ENCODE data around the gene RASA2. TPM values are rescaled to one million over a fixed set of nuclear protein-coding genes. Genes with fewer than 3 reads are reported as not detected.
A peak's percentile ranks its signal among the peaks of the same experiment; 100 is the strongest.

The RASA2 gene
- total and polyA plus RNA-seq, 9 of the 15 experiments (the other 6 are each of a cell fraction or from before 2014, with no cell fraction given): 2.0 to 12.8 (median 9.5) TPM

GRCh38 chr3:141487521-141488252 is 860 bp downstream of the RASA2 start (continued):
- TF ChIP-seq, protein P1, sequence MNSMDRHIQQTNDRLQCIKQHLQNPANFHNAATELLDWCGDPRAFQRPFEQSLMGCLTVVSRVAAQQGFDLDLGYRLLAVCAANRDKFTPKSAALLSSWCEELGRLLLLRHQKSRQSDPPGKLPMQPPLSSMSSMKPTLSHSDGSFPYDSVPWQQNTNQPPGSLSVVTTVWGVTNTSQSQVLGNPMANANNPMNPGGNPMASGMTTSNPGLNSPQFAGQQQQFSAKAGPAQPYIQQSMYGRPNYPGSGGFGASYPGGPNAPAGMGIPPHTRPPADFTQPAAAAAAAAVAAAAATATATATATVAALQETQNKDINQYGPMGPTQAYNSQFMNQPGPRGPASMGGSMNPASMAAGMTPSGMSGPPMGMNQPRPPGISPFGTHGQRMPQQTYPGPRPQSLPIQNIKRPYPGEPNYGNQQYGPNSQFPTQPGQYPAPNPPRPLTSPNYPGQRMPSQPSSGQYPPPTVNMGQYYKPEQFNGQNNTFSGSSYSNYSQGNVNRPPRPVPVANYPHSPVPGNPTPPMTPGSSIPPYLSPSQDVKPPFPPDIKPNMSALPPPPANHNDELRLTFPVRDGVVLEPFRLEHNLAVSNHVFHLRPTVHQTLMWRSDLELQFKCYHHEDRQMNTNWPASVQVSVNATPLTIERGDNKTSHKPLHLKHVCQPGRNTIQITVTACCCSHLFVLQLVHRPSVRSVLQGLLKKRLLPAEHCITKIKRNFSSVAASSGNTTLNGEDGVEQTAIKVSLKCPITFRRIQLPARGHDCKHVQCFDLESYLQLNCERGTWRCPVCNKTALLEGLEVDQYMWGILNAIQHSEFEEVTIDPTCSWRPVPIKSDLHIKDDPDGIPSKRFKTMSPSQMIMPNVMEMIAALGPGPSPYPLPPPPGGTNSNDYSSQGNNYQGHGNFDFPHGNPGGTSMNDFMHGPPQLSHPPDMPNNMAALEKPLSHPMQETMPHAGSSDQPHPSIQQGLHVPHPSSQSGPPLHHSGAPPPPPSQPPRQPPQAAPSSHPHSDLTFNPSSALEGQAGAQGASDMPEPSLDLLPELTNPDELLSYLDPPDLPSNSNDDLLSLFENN (IDR thresholded peaks at IDR 0.05; ENCODE audit: low read depth in 2 of 2, low read length in 2 of 2): no peak
- TF ChIP-seq NCOA6 (IDR thresholded peaks at IDR 0.05) (0 out of 2 replicates have a peak, but pooled peaks have one; percentile 17), PHF21A (IDR thresholded peaks at IDR 0.05; ENCODE audit: borderline replicate concordance, low read depth) (peak; percentile 84; the same call in 1 of the 2 replicates), ELF2 (CRISPR knock-in tag; IDR thresholded peaks at IDR 0.05) (no peak), PHF8 (IDR thresholded peaks at IDR 0.05; ENCODE audit: borderline replicate concordance, low read length) (peak; percentile 39), EP400 (IDR thresholded peaks at IDR 0.05) (peak; percentile 74), FOXP1 (CRISPR knock-in tag; IDR thresholded peaks at IDR 0.05) (peak; percentile 54; the same call in 1 of the 2 replicates), NFE2L1 (tag; IDR thresholded peaks at IDR 0.05; ENCODE audit: borderline replicate concordance, low read depth) (no peak), HMGN3 (IDR thresholded peaks at IDR 0.05; ENCODE audit: borderline replicate concordance, extremely low read depth, insufficient read length, low read depth, low read length) (peak; percentile 77), PCBP1 (IDR thresholded peaks at IDR 0.05; ENCODE audit: low read depth, low read length, poor library complexity, severe bottlenecking) (peak; percentile 16), PKNOX1 (IDR thresholded peaks at IDR 0.05) (peak; percentile 50), ZNF282 (CRISPR knock-in tag; IDR thresholded peaks at IDR 0.05) (peak; percentile 85; the same call in 1 of the 2 replicates), L3MBTL2 (IDR thresholded peaks at IDR 0.05) (peak; percentile 54; the same call in 1 of the 2 replicates), NFRKB (IDR thresholded peaks at IDR 0.05; ENCODE audit: low read depth) (peak; percentile 53; the same call in 1 of the 2 replicates)
- TF ChIP-seq, protein P2, sequence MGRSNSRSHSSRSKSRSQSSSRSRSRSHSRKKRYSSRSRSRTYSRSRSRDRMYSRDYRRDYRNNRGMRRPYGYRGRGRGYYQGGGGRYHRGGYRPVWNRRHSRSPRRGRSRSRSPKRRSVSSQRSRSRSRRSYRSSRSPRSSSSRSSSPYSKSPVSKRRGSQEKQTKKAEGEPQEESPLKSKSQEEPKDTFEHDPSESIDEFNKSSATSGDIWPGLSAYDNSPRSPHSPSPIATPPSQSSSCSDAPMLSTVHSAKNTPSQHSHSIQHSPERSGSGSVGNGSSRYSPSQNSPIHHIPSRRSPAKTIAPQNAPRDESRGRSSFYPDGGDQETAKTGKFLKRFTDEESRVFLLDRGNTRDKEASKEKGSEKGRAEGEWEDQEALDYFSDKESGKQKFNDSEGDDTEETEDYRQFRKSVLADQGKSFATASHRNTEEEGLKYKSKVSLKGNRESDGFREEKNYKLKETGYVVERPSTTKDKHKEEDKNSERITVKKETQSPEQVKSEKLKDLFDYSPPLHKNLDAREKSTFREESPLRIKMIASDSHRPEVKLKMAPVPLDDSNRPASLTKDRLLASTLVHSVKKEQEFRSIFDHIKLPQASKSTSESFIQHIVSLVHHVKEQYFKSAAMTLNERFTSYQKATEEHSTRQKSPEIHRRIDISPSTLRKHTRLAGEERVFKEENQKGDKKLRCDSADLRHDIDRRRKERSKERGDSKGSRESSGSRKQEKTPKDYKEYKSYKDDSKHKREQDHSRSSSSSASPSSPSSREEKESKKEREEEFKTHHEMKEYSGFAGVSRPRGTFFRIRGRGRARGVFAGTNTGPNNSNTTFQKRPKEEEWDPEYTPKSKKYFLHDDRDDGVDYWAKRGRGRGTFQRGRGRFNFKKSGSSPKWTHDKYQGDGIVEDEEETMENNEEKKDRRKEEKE (IDR thresholded peaks at IDR 0.05; ENCODE audit: borderline replicate concordance in 1 of 2, control insufficient read depth in 1 of 2, low read depth in 2 of 2, low read length in 1 of 2): no peak

Measured in K562 (cell line).